ENCODE measurements around the gene JPT1.

- no peak for TF ChIP-seq CTCF (IDR thresholded peaks at IDR 0.05; ENCODE audit: low read depth, low read length)
- no peak for TF ChIP-seq EZH2phosphoT487 (IDR thresholded peaks at IDR 0.05; ENCODE audit: low read depth)
Observed at GRCh38 chr17:75142236-75142971, 11.9 kb downstream of the JPT1 start.
